GM18511 (cell line): Measurements from ENCODE around the gene ZNF500.

Source experiments
- ATAC-seq: cut with Tn5 transposase; IDR thresholded peaks from one replicate; pipeline ENCODE4 v1.9.1; 2021; ENCODE audit warnings: mild to moderate bottlenecking, moderate library complexity; ENCODE audit not compliant: unreplicated experiment

Gene ZNF500

DNA sequence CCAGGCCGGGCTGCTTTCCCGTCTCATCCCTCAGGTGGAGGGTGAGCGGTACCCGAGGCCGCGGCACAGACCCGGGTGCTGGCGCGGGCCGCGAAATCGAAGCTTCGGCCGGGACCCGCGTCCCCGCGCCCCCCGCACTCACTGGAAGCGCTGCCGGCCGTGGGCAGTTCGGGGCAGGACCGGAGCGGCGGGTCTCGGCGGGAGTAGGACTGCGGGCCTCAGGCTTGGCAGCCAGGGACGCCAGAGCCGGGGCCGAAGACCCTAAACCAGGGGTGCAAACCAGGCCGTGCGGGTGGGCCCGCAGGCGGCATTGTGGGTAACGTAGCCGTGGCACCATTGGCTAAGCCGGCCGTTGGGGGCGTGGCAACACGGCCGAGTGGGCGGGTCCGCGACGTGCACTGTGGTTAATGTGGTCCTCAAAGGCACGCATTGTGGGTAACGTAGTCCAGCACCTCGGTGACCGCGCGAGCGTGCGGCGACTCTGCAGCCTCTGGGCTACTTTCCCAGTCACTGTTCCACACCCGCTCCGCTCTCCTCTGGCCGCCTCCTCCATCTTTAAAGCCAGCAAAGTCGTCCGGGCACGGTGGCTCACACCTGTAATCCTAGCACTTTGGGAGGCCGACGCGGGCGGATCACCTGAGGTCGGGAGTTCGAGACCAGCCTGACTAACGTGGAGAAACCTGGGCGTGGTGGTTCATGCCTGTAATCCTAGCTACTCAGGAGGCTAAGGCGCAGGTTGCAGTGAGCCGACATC, at the start of gene ZNF500:
TSS of gene ZNF500 (minus strand) at position 288 of the 754 bp plus-strand sequence. CDS start 1,184 bp downstream, outside the sequence.
- peak; percentile 87 for ATAC-seq

DNA sequence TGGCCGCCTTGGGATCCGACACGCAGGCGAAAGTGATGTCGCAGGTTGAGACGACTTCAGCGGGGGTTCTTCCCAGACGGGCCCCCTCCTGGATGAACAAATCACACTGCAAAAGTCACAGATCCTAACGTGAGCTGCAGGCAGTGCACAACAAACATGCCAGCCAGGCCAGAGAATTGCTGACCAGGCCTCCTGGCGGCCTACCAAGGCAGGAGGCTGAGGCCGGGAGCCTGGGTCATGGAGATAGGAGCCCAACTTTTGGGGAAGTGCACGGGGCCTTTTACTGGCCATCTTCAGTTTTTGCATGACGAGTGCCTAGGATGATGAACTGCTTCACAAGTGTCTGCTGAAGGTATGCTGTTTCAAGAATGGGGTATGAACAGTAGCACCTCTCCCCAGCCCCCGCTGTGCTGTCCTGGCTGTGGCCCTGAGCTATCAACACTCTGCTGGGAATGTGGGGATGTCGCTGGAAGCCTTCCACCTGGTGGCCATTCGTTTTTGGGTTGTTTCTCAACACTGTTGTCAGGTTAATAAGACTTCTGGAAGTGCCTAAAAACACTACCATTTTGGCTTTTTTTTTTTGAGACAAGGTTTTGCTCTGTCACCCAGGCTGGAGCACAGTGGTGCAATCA, 47.7 kb upstream of the ZNF500 start:
- no peak for ATAC-seq

DNA sequence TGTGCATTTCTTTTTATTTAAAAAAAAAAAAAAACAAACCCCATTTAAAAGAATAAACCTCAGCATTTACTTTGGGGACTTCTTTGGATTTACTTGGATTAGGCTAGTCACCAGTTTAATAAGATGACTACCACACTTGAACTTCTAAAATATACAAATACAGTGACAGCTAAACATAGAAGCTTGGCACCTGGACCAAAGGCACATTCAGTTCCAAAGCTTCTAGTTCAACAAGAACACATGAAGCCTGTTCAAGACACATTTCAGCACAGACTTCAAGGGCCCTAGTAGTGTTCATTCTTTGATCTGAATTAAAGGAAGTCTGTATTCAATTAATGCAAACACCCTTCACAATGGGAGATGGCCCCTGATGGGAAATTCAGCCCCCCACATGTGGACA, 47.1 kb upstream of the ZNF500 start:
- no peak for ATAC-seq

DNA sequence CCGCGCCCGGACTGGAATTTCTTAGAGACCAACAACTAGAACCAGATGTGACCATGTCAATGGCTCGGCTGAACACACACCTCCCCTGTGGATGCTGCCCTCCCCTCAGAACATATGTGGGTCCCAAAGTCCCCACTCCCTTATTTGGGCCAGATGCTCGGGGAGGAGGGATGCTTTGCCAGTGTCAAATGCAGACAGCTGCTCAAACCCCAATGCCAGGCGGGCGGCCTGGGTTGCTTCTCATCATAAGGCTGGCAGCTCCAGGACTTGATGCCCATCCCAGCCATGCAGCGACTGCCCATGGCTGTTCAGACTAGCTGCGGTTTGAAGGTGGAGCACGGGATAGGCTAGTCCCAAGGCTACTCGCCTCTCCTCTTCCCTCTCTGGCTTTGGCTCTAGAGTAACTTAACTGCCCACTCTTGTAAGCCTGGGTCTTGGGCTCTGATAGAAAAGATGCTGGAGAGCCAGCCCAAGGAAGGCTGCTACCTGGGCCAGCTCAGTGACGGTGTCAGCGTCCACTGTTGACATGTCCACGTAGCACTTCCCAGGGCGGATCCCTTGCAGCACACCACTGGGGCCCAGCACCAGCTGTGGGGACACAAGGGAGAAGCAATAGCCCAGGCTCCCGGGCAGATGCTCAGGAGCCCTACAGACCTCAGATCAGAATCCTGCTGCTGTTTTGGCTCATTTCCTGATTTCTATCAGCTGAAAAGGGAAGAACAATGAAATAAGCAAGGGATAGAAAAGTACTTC, 46.5 kb upstream of the ZNF500 start:
- ATAC-seq, result no peak

DNA sequence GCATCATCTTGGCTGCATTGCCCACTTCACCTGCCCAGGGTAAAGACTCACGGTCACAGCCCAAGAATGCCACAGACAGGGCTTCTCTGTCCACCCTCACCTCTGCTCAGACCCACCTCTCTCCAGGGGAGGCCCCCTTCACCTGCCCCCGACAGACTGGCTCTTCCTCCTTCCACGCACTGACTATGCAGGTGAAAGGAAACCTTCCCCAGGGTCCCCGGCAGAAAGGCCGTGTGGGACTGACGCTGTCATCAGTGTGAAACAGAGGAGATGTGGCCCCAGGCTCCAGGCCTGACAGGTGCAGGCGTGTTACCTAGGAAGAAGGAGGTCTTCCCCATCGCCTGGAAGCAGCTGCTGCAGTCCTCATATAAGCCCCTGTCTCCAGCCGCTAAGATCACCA, 44.8 kb upstream of the ZNF500 start:
- no peak for ATAC-seq

DNA sequence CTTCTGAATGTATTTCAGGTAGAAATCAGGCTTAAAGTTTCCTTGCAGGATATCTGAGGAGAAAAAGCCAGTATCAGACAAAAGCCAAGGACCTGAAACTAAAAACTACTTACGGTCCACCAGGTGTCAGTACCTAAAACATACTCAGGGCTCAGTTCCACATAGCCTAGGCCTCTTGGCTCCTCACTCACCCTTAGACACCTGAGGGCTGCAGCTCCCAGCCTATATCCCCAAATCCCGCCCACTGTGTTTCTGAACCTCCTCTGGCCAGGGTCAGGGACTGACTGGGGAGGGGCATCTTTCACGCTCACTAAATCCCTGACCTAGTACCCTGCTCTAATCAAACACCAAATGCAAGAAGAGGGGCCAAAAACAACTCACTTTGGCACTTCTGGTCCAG, 44.3 kb upstream of the ZNF500 start:
- ATAC-seq, result no peak

DNA sequence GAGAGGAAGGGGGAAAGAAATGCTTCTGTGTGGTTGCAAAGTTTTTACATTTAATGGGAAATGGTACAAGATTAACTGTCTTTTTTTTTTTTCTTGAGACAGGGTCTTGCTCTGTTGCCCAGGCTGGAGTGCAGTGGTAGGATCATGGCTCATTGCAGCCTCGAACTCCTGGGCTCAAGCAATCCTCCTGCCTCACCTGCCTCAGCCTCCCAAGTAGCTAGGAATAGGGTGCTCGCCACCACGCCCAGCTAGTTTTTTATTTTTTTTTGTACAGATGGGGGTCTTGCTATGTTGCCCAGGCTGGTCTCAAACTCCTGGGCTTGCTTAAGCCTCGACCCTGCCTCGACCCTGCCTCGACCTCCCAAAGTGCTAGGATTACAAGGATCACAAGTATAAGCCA, 39.3 kb upstream of the ZNF500 start:
- ATAC-seq, result no peak

DNA sequence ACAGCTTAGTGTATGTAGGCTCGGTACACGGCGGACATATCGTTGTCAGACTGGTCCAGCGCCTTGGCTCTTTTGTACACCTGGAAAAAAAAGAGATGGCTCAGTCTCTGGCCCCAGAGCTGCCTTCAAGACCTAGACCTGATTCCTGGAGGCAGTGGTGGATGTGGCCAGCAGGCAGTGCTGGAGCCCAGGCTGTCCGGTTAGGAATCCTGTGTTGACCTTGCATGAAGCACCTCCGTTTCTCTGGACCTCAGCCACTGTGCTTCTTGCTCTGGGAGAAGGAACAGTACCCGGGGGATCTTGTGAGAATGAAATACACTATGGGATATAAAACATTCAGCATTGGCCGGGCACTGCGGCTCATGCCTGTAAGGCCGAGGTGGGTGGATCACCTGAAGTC, 38.3 kb upstream of the ZNF500 start:
- no peak for ATAC-seq

DNA sequence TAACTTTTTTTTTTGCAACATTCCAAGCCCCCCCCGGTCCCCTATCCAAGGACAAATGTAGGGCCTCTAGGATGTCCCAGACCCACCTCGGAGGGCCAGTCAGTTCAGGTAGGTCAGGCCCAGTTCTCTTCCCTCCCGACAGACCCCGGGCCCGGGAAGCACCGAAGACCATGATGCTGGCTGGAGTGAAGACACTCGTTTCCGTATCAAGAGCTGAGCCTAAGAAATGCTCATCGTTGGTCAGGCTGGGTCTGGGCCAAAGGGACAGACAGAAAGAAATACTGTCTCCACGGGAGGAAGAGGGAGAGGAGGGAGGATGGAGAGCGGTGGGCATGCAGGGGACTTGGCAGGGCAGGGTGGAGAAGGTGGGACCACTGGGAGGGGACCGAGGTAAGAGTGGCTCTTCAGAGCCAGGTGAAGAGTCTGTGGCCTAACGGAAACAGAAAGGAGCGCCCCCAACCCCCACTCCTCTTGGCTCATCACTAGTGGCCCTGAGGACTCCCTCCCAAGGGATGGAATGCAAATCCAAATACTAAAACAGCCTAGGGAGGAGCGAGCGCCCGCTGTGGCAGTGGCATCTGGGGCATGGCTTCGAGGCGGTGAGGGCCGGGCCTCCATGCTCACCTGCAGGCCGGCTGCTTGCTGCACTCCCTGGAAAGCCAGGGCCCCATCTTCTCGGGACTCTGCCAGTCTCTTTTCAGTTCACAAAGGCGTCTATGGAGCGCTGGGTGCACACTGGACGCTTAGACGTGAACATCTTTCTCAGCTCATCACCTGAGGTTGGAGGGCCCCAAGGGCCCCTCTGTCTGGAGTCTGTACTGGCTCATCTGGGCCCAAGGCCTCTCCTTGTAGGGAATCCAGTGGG, 37.2 kb upstream of the ZNF500 start:
- no peak for ATAC-seq

DNA sequence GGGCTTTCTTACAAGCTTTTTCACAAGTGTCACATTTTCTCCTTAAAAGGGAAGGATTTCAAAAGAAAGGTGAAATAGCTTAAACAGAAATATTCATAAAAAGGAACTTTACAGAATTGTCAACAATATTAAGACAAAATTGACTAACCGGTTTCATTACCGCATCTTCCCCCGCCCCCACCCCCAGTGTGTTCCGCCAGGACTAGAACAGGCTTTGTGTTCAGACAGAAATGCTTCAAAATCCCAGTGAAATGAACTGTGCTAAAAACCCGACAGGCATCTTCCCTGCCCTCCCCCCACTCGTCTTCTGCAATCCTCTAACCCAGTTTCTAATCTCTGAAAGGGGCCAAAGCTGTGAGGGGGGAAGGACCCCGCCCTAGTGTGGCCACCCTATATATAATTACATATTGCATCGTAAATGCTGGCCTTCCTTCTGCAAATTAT, 36.5 kb upstream of the ZNF500 start:
- no peak for ATAC-seq

DNA sequence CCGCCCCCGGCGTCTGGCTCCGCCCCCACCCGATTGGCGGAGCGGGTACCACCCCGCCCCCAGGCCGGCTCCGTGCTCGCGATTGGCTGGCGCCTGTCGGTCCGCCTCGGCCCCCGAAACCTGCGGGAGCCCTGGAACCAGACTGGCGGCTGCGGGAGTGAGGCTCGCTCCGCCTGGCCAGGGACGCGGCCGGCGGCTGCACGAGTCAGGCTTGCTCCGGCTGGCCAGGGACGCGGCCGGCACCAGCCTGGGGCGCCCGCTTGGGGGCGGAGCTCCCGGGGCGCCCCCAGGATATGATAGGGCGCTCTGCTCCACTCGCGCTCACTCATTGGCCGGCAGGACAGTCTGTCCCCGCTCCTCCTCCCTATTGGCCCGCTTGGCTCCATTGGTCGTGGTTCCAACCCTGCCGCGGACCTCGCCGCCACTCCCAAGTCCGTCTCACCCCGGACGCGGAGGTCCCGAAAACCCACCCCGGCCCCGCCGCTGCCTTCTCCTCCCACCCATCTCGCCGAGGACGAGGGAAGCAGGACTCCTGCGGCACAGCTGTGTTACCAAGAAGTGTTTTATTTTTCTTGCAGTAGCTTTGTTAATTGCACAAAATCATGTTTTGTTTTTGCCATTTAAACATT, 35.8 kb upstream of the ZNF500 start:
- ATAC-seq, result peak; percentile 96

DNA sequence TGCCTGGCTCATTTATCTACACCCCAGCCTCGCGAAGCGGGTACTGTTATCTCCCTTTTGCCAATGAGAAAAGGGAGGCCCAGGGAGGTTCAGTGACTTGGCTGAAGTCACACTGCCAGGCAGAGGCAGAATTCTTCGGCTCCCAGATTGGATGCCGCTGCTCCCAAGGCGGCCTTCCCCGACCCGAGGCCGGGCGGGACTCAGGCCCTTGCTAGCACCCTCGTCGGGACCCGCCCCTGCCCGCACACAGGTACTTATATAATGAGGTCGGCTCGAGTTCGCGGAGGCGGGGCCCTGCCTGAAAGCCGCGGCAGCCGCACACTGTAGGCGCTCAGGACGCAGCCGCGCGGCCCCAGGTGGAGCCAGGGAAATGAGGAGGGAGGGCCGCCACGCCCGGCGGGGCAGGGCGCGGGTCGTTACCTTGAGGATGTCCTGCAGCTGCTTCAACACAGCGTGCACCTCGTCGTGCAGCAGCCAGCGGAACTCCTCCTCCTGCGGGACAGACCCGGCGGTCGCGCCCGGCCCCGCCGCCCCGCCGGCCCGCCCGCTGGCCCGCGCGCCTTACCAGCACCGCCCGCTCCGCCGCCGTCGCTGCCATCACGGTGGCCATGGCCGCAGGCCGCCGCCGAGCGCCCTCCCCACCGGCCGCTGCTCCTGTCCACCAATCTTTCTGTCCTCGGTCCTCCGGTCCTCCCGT, 35.1 kb upstream of the ZNF500 start, which contains the start of gene ROGDI:
TSS of gene ROGDI (minus strand) at position 672 of the 697 bp plus-strand sequence. CDS start at position 610, 62 bp downstream.
- peak; percentile 61 for ATAC-seq

DNA sequence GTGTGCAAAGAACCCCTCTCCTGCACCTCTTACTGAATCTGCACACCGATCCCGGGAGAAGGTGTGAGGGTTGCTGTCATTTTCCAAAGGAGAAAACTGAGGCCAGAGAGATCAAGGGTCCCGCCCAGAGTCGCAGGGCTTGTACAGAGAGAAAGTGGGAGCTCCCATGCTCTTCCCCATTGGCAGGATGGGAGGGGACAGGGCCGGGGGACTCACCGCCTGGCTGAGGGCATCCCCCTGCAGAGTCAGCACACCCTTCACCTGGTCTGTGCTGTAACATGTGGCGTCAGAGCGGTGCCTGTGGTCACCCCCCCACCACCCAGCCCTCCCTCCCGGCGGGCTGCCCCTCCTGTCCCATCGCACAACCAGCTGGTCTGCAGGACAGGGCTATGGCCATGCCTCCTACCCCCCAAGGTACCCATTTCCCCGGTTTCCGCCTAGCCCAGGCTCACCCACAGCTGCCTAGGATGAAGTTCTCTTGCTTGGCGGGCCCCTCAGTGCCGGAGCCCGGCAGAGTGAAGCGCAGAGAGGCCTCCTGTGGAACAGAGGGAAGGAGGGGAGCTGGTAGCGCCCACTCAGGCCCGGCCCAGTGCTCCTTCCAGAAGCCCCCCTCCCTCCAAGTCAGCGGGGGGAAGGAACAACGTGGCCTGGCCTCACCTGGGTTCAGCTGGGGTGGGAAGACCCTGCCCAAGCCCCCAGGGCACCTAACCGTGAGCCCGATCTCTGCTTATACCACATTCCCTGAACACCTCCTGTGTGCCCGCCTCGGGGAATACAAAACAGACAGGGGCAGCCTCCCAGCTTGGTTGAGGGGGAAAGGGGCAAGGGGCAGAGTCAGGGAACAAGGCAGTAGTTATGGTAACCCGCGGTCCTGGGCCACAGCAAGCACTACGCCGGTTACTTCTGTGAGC, 34.3 kb upstream of the ZNF500 start:
- no peak for ATAC-seq

DNA sequence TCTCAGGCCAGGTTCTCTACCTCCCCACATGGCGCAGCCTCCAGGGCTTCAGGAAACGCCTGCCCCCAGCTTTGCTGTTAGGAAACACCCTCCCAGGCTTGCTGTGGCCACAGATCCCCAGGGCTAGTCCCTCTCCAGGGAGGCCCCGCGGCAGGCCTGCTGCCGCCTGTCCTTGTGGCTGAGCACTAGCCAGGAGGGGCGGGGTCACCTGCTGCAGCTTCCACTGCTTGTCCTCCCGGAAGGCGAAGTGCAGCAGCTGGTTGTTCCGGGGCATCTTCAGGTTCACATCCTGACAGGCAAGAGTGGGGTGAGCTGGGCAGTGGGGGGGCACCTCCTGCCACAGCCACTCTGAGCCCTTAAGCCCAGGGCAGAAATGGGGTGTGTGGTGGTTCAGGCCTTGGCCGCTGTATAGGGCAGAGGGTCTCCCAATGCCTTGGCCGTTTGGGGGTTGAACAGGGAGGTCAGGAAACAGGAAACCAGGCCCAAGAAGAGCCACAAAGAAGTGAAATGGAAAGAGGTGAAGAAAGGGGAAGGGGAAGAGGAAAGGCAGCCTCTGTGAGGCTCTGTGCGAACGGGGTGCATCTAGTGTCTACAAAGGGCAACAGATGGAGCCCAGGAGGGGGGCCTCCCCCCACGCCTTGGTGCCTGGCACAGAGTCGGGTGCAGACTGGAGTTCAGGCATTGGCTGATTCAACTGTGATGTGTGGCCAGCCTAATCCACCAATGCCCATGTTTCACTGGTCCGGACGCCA, 33.5 kb upstream of the ZNF500 start:
- no peak for ATAC-seq

DNA sequence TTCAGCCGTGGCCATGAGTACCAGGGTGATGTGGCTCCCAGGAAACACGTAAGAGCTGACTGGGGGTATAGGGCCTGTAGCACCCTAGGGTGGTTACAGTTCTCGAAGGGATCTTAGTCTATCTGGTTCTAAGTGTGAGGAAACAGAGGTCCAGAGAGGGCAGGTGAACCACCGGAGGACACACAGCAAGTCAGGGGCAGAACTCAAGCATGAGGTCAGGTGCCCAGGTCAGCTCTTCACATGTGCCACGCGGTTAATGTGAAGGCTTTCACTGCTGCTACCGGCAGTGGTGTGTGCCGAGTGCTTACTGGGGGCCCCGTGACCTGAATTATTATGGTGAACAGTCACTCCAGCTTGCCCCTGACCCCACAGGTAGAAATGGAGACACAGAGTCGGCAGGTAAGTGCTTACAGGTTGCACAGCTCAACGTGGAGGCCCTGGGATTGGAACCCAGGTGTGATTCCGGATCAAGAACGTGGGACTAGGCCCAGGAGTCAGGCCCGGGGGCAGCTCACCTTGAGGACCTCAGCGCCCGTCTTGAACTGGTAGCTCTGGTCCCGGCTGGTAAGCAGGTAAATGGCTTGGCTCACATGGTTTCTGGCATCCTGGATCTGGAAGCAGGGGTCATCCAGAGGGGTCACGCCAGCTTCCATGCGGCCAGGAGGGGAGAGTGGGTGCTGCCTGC, 32.4 kb upstream of the ZNF500 start:
- ATAC-seq, result no peak

DNA sequence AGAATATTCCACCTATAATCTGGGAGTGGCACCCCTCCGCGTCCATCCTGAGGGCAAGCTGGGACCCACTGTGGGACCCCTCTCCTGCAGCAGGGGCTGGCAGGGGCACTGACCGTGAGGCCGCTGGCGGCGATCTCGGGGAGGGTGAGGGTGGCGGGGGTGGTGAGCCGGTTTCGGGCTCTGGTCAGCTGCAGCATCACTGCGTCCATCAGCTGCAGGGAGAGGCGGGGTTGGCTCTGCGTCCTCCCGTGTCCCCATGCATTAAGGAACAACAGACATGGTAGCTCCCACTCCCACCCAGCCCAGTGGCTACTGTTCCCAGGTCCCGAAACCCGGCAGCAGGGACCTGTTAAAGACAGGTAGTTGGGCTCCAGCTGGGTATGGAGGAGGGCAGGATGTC, 31.5 kb upstream of the ZNF500 start:
- no peak for ATAC-seq

DNA sequence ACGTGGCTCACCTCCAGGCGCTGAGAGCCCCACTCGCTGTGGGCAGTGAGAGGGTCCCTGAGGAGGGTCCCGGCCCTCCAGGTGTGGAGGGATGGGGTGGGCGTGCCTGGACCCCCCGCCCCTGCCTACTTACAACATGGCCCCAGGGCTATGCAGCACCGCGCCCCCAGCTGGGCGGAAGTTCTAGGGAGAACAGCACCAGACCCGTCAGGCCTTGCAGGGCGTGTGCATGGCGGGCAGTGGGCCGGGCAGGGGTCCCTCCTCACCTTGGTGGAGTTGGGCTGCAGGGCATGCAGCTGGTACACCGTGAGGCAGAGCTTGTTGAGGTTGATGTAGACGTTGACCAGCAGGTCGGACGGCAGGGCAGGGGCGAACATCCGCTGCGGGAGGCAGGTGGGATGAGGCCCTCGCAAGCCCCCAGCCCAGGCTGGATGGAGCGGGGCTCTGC, 30.9 kb upstream of the ZNF500 start:
- ATAC-seq, result no peak
